GM21825 (cell line): ENCODE measurements around the gene INTS3.

Experiments
- ATAC-seq: cut with Tn5 transposase; IDR thresholded peaks from one replicate; pipeline ENCODE4 v1.9.1; 2021; ENCODE audit warnings: mild to moderate bottlenecking, moderate library complexity; ENCODE audit not compliant: unreplicated experiment

Gene INTS3

GRCh38 chr1:153793261-153793972, 65.6 kb downstream of the INTS3 start:
- ATAC-seq, result no peak

- no peak for ATAC-seq
Measured at GRCh38 chr1:153793973-153794615, 66.2 kb downstream of the INTS3 start.

- no peak for ATAC-seq
Measured at GRCh38 chr1:153794624-153795329, 66.9 kb downstream of the INTS3 start.

GRCh38 chr1:153795330-153795837, 67.5 kb downstream of the INTS3 start:
- ATAC-seq, result no peak

- no peak for ATAC-seq
Measured at GRCh38 chr1:153795934-153796785, 68.3 kb downstream of the INTS3 start.

- peak; percentile 42 for ATAC-seq
Measured at GRCh38 chr1:153796786-153797659, 69.2 kb downstream of the INTS3 start.

- ATAC-seq, result no peak
Measured at GRCh38 chr1:153798468-153798780, 70.6 kb downstream of the INTS3 start.

- ATAC-seq, result no peak
Measured at GRCh38 chr1:153799016-153799415, 71.2 kb downstream of the INTS3 start.

GRCh38 chr1:153799566-153800465, 72.0 kb downstream of the INTS3 start:
- ATAC-seq, result no peak

GRCh38 chr1:153800516-153800915, 72.7 kb downstream of the INTS3 start:
- ATAC-seq, result no peak

- no peak for ATAC-seq
Measured at GRCh38 chr1:153801028-153801625, 73.3 kb downstream of the INTS3 start.

- ATAC-seq, result no peak
Measured at GRCh38 chr1:153801786-153802697, 74.2 kb downstream of the INTS3 start.

- no peak for ATAC-seq
Measured at GRCh38 chr1:153803470-153804056, 75.7 kb downstream of the INTS3 start.

GRCh38 chr1:153804112-153804511, 76.3 kb downstream of the INTS3 start:
- ATAC-seq, result no peak

GRCh38 chr1:153805042-153805745, 77.3 kb downstream of the INTS3 start:
- peak; percentile 89 for ATAC-seq

- ATAC-seq, result peak; percentile 4
Measured at GRCh38 chr1:153805886-153806719, 78.3 kb downstream of the INTS3 start.
